Fibroblast of pulmonary artery (primary cell): ENCODE results near the gene TAF12.
A peak's percentile ranks its signal among the peaks of the same experiment; 100 is the strongest.
"Not testable (repeated sequence)": the region's sequence is repeated elsewhere in the genome, so short reads cannot be mapped to it uniquely, and the experiment has no call there.

ENCODE experiments used
- DNase-seq: peaks from one replicate; pipeline ENCODE4 v3.0.0-alpha.2; 2010; ENCODE audit warnings: low read depth
- H3K4me3 ChIP-seq: replicated peaks from 2 replicates; pipeline ENCODE4 v1.5.1; 2011; ENCODE audit warnings: low read depth, mild to moderate bottlenecking, control low read depth, low read length, moderate library complexity
- TF ChIP-seq, protein P1 (sequence below): IDR thresholded peaks from 2 replicates; pipeline ENCODE4 v1.5.1; 2011; ENCODE audit warnings: mild to moderate bottlenecking, control low read depth, low read length, inconsistent platforms; ENCODE audit errors: missing control alignments

Gene TAF12

GRCh38 chr1:28592321-28593071 lies 50.4 kb downstream of the TAF12 start:
- no peak for DNase-seq
- peak overlapping the region; percentile 47 for H3K4me3 ChIP-seq
- TF ChIP-seq, protein P1, sequence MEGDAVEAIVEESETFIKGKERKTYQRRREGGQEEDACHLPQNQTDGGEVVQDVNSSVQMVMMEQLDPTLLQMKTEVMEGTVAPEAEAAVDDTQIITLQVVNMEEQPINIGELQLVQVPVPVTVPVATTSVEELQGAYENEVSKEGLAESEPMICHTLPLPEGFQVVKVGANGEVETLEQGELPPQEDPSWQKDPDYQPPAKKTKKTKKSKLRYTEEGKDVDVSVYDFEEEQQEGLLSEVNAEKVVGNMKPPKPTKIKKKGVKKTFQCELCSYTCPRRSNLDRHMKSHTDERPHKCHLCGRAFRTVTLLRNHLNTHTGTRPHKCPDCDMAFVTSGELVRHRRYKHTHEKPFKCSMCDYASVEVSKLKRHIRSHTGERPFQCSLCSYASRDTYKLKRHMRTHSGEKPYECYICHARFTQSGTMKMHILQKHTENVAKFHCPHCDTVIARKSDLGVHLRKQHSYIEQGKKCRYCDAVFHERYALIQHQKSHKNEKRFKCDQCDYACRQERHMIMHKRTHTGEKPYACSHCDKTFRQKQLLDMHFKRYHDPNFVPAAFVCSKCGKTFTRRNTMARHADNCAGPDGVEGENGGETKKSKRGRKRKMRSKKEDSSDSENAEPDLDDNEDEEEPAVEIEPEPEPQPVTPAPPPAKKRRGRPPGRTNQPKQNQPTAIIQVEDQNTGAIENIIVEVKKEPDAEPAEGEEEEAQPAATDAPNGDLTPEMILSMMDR, result no peak

- peak within 1 kb of the TSS; percentile 47 for H3K4me3 ChIP-seq
- no peak for DNase-seq
- TF ChIP-seq, protein P1, result no peak
Observed at GRCh38 chr1:28591708-28592320, 51.1 kb downstream of the TAF12 start, which contains the start of gene RAB42. Gene RAB42 (plus strand): TSS chr1:28592265. CDS start chr1:28592512, 247 bp downstream.

DNA sequence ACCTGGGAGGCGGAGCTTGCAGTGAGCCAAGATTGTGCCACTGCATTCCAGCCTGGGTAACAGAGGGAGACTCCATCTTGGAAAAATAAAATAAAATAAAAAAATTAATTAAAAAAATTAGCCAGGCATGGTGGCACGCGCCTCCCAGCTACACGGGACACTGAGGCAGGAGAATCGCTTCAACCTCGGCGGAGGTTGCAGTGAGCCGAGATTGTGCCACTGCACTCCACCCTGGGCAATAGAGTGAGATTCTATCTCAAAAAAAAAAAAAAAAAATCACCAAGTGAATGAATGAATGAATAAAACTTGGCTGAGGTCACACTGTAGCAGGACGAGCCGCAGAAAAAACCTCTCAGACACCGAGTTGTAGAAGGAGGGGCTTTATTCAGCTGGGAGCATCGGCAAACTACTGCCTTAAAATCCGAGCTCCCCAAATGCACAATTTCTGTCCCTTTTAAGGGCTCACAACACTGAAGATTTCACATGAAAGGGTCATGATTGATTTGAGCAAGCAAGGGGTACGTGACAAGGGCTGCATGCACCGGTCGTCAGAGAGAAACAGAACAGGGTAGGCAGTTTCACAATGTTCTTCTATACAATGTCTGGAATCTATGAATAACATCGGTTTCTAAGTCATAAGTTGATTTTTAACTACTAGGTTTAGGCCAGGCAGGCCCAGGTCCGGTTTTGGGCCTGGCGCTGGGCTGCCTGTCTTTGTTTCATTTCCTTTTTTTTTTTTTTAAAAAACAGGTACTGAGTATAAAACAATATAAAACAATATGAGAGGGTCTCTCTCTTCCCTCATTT lies 56.1 kb downstream of the TAF12 start:
- DNase-seq, H3K4me3 ChIP-seq: not testable (repeated sequence)

GRCh38 chr1:28582248-28582615 lies 60.6 kb downstream of the TAF12 start:
- peak; percentile 54 for DNase-seq
- peak overlapping the region; percentile 95 for H3K4me3 ChIP-seq
- TF ChIP-seq, protein P1, result no peak

DNA sequence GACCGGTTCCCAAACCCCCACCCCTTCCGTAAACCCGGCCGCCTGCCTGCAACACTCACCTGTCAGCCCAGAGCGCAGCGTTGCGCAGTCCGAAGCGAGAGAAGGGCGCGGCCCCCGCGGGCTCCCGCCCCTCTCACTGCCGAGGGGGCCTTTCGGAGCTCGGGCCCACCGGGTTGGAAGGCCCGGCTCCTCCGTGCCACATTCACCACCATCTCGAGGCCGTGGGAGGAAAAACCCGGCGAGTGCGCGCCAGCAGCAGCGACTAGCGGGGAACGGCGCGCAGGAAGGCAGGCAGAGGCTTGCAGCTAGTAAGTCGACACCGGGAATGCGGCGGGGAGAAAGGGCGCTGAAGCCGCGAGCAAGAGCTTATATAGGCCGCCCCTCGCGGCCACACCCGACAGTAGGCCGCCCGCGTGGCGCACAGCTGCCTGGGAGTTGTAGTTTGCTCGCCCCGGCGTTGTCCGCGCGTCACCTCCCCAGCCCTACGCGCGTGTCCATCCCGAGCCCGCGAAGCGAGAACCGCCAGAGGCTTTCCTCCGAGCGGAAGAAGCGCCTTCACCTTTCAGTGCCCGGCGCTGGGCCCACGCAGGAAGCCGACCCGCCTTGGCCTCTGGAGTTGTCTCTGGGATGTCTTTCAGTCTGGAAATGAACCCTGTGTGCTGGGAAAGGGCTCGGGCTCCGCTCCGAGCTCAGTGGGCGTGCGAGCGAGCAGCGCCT lies 61.2 kb downstream of the TAF12 start:
- peak; percentile 97 for DNase-seq
- H3K4me3 ChIP-seq, result peak overlapping the region; percentile 95
- TF ChIP-seq, protein P1, result no peak

GRCh38 chr1:28580722-28581530 lies 61.9 kb downstream of the TAF12 start:
- TF ChIP-seq, protein P1, result peak; percentile 21
- peak overlapping the region; percentile 95 for H3K4me3 ChIP-seq
- DNase-seq, result peak; percentile 44
